Fibroblast of peridontal ligament (primary cell): Measurements from ENCODE around the gene LIX1L.
A peak's percentile ranks its signal among the peaks of the same experiment; 100 is the strongest.

Source experiments
- DNase-seq: peaks from one replicate; pipeline ENCODE4 v3.0.0-alpha.2; 2010; ENCODE audit errors: extremely low read depth

The LIX1L gene

GRCh38 chr1:145957443-145958319 is at the start of gene LIX1L:
LIX1L (minus strand) TSS chr1:145958017; CDS start chr1:145957927, 90 bp downstream.
- DNase-seq: peak; percentile 95

GRCh38 chr1:146001709-146002108 is 43.9 kb upstream of the LIX1L start:
- no peak for DNase-seq

GRCh38 chr1:145999321-146000024 is 41.7 kb upstream of the LIX1L start:
- no peak for DNase-seq

- no peak for DNase-seq
These were observed 39.9 kb upstream of the LIX1L start for GRCh38 chr1:145997718-145998023.

- no peak for DNase-seq
These were observed 39.4 kb upstream of the LIX1L start for GRCh38 chr1:145997016-145997717.

- DNase-seq: peak; percentile 97
These were observed 38.7 kb upstream of the LIX1L start, which contains the start of gene TXNIP for GRCh38 chr1:145996433-145997015. TXNIP (minus strand) TSS chr1:145996579; CDS start chr1:145996266, 313 bp downstream.

- no peak for DNase-seq
These were observed 38.2 kb upstream of the LIX1L start for GRCh38 chr1:145995964-145996432.

- no peak for DNase-seq
These were observed 37.5 kb upstream of the LIX1L start for GRCh38 chr1:145995148-145995881.

GRCh38 chr1:145994391-145995120 is 36.7 kb upstream of the LIX1L start:
- no peak for DNase-seq

GRCh38 chr1:145993618-145994390 is 36.0 kb upstream of the LIX1L start:
- DNase-seq: no peak

- no peak for DNase-seq
These were observed 35.3 kb upstream of the LIX1L start for GRCh38 chr1:145992958-145993617.

GRCh38 chr1:145992502-145992936 is 34.7 kb upstream of the LIX1L start:
- no peak for DNase-seq

- DNase-seq: peak; percentile 25
These were observed 34.1 kb upstream of the LIX1L start for GRCh38 chr1:145991735-145992412.

GRCh38 chr1:145990249-145990855 is 32.5 kb upstream of the LIX1L start:
- DNase-seq: peak; percentile 10

GRCh38 chr1:145988773-145989172 is 31.0 kb upstream of the LIX1L start:
- DNase-seq: no peak

- DNase-seq: no peak
These were observed 30.1 kb upstream of the LIX1L start for GRCh38 chr1:145987926-145988325.

- DNase-seq: no peak
These were observed 28.7 kb upstream of the LIX1L start for GRCh38 chr1:145986551-145986950.
